GM18508 (cell line): ENCODE measurements around the gene RPS6KC1.
"Not testable (repeated sequence)": the region's sequence is repeated elsewhere in the genome, so short reads cannot be mapped to it uniquely, and the experiment has no call there.

Source experiments
- ATAC-seq: cut with Tn5 transposase; IDR thresholded peaks from one replicate; pipeline ENCODE4 v1.9.1; 2021; ENCODE audit warnings: moderate number of reproducible peaks; ENCODE audit not compliant: insufficient read depth, unreplicated experiment

RPS6KC1 gene, protein sequence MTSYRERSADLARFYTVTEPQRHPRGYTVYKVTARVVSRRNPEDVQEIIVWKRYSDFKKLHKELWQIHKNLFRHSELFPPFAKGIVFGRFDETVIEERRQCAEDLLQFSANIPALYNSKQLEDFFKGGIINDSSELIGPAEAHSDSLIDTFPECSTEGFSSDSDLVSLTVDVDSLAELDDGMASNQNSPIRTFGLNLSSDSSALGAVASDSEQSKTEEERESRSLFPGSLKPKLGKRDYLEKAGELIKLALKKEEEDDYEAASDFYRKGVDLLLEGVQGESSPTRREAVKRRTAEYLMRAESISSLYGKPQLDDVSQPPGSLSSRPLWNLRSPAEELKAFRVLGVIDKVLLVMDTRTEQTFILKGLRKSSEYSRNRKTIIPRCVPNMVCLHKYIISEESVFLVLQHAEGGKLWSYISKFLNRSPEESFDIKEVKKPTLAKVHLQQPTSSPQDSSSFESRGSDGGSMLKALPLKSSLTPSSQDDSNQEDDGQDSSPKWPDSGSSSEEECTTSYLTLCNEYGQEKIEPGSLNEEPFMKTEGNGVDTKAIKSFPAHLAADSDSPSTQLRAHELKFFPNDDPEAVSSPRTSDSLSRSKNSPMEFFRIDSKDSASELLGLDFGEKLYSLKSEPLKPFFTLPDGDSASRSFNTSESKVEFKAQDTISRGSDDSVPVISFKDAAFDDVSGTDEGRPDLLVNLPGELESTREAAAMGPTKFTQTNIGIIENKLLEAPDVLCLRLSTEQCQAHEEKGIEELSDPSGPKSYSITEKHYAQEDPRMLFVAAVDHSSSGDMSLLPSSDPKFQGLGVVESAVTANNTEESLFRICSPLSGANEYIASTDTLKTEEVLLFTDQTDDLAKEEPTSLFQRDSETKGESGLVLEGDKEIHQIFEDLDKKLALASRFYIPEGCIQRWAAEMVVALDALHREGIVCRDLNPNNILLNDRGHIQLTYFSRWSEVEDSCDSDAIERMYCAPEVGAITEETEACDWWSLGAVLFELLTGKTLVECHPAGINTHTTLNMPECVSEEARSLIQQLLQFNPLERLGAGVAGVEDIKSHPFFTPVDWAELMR

DNA sequence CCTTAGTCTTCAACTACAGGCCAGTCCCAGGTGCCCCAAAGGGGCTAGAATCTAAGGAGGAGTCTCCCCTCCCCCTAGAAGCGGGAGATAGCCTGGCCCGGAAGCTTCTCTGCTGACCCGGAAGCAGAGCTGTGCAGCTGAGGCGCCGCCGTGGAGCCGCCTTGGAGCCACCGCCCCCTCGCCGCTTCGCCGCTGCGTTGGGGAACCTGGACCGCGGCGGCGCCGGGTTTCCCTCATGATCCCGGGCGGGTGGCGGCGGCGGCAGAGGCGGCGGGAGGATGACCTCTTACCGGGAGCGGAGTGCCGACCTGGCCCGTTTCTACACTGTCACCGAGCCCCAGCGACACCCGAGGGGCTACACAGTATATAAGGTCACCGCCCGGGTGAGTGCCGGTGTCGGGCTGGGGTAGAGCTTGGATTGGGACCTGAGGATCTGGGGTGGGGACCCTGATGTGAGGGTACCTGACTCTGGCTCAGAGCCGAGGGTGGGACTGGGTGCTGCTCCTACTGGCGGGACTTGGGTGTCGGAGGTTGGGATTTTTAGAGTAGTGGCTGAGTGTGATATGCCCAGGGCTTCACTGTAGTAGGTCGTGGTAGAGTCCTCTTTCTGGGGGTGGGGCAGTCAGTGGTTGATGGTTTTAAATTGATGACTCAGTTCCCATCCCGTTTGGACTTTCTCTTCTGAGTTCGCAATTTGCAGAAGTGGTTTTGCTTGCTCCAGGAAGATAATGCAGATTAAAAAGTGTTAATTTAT, at the start of gene RPS6KC1:
RPS6KC1 (plus strand) TSS at position 115 of the 754 bp plus-strand sequence; CDS start at position 279, 164 bp downstream.
- peak; percentile 82 for ATAC-seq

DNA sequence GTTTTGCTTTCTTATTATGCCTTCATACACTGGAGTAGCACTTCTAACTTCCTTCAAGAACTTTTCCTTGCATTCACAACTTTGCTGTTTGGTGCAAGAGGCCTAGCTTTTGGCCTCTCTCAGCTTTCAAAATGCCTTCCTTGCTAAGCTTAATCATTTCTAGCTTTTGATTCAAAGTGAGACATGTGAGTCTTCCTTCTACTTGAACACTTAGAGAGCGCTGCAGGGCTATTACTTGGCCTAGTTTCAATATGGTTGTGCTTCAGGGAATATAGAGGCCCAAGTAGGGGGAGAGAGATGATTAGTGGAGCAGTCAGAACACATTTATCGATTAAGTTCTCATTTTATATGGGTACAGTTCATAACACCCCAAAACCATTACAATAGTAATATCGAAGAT, 47.8 kb upstream of the RPS6KC1 start:
- ATAC-seq, result no peak

DNA sequence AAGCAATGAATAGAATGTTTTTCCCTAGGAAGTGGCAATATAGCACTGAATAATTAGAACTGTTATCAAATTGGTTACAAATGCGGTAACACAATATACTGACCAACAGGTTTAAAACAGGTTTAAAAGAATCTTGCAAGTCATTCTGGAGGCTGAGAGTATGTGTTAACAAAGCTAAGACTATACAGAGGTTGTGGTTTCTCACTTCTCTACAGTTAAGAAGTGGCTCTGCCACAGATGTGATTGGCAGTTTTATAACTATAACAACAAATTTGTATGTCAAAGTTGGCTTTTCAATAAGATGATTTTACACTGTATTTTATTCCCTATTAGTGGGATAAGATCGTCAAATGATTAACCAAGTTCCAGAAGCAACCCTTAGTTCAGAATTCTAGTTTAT, 42.5 kb upstream of the RPS6KC1 start:
- ATAC-seq, result peak; percentile 64

DNA sequence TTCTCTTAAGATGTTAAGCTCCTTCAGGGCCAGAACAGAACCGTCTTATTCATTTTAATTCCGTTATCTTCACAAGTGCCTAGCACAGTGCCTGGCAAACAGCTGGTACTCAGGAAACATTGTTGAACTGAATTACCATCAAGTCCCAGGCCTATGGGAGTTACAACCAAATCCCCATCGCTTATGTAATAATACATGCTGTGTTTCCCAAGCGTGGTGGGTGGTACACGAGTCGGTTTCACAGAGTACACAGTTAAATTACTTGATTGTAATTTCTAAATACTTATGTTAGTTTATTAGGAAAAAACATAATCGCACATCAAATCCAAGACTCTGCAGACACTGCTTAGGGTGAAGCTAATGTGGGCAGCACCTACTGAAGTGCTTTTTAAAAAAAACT, 36.4 kb upstream of the RPS6KC1 start:
- no peak for ATAC-seq

DNA sequence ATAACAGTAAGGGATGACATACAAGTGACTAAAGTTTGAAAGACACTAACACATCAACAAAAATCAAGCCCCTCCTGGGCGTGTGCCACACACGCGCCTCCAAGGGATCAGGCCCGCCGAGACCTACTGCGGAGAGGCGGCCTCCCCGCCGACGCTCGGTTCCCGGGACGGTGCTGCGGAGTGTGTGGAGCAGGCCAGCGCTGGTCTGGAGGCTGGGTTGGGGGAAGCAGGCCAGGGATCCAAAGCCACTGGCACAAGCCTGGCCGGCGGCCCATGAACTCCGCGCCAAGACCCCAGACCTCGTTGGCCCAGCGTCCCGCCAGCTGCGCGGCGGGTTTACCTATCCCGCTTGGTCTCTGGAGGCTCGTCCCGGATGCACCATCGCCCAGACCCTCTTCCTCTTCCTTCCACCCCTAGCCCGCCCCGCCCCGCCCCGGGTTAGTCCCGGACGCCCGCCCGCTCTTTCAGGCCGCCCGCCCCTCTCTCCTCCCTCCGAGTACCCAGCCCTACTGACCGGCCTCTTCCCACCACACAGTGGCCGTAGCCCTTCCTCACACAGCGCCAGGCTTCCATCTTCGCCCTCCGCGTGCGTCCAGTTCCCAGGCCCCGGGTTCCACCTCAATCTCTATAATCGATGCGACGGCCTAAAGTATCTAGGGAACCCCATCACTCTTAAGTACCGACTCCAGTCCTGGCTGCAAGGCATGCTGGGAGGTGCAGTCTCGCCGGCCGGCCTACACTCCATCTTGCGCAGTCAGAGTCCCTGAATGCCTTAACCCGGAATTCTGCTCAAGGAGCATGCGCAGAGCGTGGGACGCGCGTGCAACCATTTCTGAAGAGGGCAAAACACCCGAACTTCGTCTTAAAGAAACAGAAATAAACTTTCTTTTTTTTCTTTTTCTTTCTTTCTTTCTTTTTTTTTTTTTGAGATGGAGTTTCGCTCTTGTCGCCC, 35.7 kb upstream of the RPS6KC1 start, which contains the start of gene ANGEL2:
ANGEL2 (minus strand) TSS at position 769 of the 952 bp plus-strand sequence; CDS start at position 573, 196 bp downstream.
- peak; percentile 80 for ATAC-seq

DNA sequence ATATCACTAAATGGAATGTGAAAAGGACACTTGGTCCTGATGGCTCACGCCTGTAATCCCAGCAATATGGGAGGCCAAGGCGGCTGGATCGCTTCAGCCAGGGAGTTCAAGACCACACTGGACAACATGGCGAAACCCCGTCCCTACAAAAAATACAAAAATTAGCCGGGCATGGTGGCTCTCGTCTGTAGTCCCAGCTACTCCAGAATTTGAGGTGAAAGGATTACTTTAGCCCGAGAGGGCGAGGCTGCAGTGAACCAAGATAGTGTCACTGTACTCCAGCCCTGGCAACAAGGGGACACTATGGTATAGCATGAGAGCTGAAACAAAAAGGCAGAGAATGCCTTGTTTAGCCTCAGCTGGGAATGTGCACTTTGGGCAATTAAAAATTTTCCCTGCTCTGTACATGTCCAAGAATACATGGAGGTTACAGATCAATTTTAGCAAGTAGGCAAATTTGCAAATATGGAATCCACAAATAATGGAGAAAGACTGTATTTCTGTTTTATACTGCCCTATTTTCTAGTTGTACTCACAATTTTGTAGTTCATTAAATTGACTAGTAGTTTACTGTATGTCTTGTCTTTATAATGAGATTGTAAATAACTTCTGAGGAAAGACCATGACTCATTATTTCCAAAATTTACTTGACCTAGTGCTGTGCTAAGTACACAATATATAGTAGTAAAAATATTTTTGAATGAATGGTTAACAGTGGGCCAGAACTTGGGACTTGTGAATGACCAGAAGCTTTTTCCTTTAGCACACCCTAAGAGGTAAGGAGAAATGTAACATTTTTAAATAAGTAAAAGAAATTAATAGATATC, 33.4 kb upstream of the RPS6KC1 start:
- no peak for ATAC-seq

DNA sequence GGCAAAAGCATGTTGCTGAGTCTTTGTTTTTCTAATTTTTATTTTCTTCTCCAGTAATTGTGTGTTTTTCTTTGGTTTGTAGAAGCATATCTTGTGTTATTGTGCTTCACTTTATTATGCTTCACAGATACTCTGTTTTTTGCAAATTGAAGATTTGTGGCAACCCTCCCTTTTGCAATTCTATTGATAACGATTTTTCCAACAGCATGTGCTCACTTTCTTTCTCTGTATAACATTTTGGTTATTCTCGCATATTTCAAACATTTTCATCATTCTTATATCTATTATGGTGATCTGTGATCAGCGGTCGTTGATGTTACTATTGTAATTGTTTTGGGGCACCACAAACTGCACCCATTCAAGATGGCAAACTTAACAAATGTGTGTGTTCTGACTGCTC, 31.6 kb upstream of the RPS6KC1 start:
- no peak for ATAC-seq

DNA sequence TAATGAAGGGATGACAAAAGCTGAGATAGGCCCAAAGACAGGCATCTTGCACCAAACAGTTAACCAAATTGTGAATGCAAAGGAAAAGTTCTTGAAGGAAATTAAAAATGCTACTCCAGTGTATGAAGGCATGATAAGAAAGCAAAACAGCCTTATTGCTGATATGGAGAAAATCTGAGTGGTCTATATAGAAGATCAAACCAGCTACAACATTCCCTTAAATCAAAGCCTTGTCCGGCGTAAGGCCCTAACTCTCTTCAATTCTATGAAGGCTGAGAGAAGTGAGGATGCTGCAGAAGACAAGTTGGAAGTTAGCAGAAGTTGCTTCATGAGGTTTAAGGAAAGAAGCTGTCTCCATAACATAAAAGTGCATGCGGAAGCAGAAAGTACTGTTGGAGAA, 31.0 kb upstream of the RPS6KC1 start:
- no peak for ATAC-seq

DNA sequence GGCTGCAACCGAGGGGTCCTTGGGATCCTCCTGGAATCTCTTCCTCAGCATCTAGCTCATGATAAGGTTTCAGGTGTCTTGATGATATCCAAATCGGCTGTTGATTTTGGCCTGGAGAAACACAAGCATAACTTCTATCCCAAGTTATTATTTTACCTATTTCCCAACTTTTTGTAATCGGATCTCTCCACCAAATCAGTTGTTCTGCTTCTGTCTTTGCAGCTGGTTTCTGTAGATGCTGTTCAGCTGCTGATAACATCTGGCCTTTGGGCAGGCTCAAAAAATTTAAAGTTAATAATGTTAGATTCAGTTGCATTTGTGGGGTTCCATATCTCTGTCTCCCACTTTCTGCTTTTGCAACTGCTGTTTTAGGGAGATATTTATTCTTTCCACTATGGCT, 24.0 kb upstream of the RPS6KC1 start:
- not testable (repeated sequence) for ATAC-seq

DNA sequence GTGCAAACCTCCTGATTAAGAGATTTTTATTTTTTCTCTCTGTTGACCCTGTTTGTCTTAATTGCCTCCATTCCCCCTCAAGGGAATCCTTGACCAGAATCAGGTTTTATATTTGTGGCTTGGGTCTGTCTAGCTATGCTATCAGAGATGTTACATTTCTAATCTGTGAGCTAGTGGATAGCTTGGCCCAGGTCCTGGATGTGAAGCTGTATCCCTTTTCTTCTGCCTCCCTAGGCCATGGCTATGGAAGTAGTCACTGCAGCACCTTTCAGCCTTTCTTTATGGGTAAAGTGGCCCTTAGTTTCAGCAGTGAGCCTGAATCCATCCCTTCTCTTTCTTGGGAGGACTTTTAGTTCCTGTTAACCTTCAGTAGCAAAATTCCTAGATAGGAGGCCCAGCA, 18.4 kb upstream of the RPS6KC1 start:
- no peak for ATAC-seq

DNA sequence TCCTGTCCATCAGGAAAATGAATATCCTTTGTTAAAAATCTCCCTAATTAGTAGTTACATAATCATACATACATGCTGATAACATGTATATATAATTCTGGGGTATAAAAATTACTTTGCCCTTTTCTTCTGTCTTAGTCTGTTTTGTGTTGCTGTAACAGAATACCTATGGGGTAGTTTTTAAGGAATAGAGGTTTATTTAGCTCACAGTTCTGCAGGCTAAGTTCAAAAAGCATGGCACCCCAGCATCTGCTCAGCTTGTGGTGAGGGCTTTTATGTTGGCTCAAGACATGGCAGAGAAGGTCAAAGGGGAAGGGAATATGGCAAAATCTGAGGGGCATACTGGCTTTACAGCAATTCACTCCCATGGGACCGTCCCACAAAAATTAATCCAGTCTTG, 16.3 kb upstream of the RPS6KC1 start:
- ATAC-seq, result no peak

DNA sequence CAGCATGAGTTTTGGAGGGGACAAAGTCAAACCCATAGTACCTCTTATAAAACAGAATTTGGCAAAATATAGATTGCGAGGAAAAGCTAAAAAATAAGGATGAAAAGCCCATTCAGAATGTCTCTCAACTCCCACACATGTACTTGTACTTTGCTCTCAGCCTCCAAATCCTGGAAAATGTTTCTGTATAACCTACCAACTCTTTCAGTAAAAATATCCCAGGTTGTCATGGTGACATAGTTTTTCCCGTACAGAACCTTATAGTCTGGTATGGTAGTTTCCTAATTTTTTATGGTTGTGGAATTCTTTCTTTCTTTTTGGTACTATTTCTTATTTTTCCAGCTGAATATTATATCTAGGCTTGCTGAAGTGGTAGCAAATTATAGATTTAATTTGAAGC, 15.5 kb upstream of the RPS6KC1 start:
- no peak for ATAC-seq

DNA sequence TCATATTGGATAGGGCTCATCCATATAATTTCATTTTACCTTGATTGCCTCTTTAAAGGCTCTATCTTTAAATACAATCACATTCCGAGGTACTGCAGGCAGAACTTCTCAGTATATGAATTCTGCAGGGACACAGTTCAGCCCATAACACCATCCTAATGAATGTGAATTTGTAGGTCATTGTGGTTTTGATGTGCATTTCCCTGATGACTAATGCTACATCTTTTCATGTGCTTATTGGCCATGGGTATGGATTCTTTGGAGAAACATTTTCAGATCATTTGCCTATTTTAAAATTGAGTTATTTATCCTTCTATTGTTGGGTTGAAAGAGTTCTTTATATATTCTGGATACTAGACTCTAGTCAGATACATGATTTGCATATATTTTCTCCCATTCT, 9.6 kb upstream of the RPS6KC1 start:
- no peak for ATAC-seq

DNA sequence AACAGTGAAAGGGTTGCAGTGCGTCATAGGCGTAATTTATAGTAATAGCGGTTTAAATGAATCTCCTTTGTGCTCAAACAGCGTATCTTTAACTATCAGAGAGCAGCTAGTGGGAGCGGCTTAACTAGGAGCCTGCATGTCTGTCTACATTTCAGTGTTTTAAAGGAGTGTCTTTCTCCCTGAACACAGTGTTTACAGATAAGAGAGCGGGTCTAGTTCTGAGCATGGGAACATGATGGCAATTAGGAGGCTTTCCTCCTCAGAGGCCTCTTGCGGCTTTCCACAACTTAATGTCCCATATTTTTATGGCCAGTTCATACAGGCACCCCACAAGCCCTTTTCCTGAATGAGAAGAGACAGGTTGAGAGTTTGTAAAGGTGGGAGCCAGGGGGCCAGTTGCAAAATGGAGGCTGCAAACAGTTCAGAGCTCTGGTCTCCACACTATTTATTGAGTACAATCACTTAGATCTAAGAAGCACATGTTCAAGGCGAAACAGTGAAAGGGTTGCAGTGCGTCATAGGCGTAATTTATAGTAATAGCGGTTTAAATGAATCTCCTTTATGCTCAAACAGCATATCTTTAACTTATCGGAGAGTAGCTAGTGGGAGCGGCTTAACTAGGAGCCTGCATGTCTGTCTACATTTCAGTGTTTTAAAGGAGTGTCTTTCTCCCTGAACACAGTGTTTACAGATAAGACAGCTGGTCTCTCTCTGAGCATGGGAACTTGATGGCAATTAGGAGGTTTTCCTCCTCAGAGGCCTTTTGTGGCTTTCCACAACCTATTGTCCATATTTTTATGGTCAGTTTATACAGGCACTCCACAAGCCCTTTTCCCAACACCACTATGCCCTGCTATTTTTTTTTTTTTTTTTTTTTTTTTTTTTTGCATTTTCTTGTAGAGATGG, 5.5 kb upstream of the RPS6KC1 start:
- ATAC-seq, result not testable (repeated sequence)

DNA sequence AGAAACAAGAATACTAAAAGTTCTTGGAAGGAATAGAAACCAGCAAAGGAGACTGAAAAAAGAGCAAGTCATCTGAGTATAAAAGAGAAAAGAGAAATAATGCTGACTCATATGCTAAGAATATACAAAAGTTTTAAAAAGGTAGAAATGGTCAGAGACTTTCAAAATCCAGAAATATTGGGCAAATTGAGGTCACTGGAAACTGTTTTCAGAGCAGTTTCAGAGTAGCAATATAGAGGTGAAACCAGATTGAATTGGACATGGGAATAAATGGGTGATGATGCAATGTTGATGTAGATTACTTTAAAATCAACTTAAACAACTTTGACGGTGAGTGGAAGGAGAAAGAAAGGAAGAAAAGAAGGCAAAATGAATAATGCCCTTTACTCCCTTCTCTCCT, 1.8 kb upstream of the RPS6KC1 start:
- no peak for ATAC-seq

DNA sequence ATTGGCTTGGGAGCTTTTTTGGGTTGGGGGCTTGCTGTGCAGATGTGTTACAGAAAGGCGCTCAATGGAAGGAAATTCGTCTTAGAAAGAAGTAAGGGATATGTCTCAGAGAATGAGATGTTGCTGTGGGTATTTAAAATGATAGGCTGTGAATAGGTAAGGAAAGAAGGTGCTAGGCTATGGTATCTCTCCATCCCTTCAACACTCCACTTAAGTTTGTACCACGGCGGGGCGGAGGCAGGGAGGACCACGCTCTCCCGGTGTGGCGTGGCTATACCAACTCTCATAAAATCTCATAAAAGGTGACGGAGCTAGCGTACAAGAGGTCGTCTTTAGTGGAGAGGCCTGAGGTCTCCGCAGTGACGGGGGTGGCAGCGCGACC, 305 bp upstream of the RPS6KC1 start:
- ATAC-seq, result peak; percentile 29

DNA sequence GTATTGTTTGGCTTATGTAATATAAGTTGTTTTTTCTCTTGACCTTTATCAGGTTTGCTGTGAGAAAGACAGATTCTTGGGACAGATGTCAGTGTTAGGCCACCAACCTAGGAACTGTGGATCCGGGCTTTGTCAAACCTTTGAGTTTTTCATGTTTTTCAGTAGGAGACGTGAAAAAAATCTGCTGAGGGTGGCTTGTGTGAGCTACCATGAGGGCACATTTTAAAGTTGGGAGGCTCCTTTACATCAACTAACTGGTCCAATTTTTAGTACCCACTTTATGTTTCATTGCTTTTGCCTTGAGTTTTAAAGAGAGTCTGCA, 801 bp downstream of the RPS6KC1 start:
- no peak for ATAC-seq
